ENCODE data around the gene SLC16A1.

GRCh38 chr1:112937070-112937469, 18.9 kb downstream of the SLC16A1 start:
- no peak for TF ChIP-seq CTCF (IDR thresholded peaks at IDR 0.05)
- no peak for TF ChIP-seq EZH2phosphoT487 (IDR thresholded peaks at IDR 0.05)
